Measurements from ENCODE around the gene NHLRC2. TPM values are rescaled to one million over a fixed set of nuclear protein-coding genes. Genes with fewer than 3 reads are reported as not detected.

The NHLRC2 gene
- total RNA-seq, 1 experiment from 2014 or later = 56.3 TPM

- ATAC-seq (no peak), DNase-seq (ENCODE audit: low read depth, low spot score) (no peak)
- ChIA-PET CTCF (no interaction called here), POLR2A (no interaction called here), RAD21 (ENCODE audit: low non-redundant PET in 1 of 2, low total read pairs in 2 of 2, uncharacterized antibody in 2 of 2, unreplicated experiment in 2 of 2) (no interaction called here)
- TF ChIP-seq TCF7L2 (IDR thresholded peaks at IDR 0.05; ENCODE audit: borderline replicate concordance, extremely low read depth, insufficient read depth, insufficient read length) (no peak), CTCF (IDR thresholded peaks at IDR 0.05 in 2 of 3, conservative IDR thresholded peaks at IDR 0.05 in 1 of 3; ENCODE audit: borderline replicate concordance in 1 of 3, insufficient read depth in 1 of 3, low read depth in 2 of 3, low read length in 2 of 3) (no peak), POLR2AphosphoS5 (IDR thresholded peaks at IDR 0.05; ENCODE audit: low read depth, low read length) (no peak), ELF1 (IDR thresholded peaks at IDR 0.05; ENCODE audit: borderline replicate concordance, low read depth) (no peak), YY1 (IDR thresholded peaks at IDR 0.05; ENCODE audit: extremely low read depth, insufficient replicate concordance, low read depth, low read length) (no peak), EZH2phosphoT487 (IDR thresholded peaks at IDR 0.05; ENCODE audit: borderline replicate concordance) (no peak), SRF (IDR thresholded peaks at IDR 0.05; ENCODE audit: low read depth) (no peak), ZNF274 (IDR thresholded peaks at IDR 0.05; ENCODE audit: low read depth, low read length) (no peak), ZBTB33 (IDR thresholded peaks at IDR 0.05; ENCODE audit: extremely low read depth, insufficient replicate concordance, low read length) (no peak), SP1 (IDR thresholded peaks at IDR 0.05; ENCODE audit: low read depth) (no peak), REST (IDR thresholded peaks at IDR 0.05; ENCODE audit: low read depth) (no peak), ATF3 (IDR thresholded peaks at IDR 0.05) (no peak), SIN3A (IDR thresholded peaks at IDR 0.05; ENCODE audit: low read depth) (no peak), FOSL1 (IDR thresholded peaks at IDR 0.05; ENCODE audit: low read depth) (no peak), RAD21 (IDR thresholded peaks at IDR 0.05; ENCODE audit: low read depth) (no peak), CEBPB (IDR thresholded peaks at IDR 0.05; ENCODE audit: low read depth) (no peak), CBX3 (IDR thresholded peaks at IDR 0.05; ENCODE audit: low read depth) (no peak), ZFX (IDR thresholded peaks at IDR 0.05) (no peak), EZH2 (IDR thresholded peaks at IDR 0.05) (no peak)
- no peaks in the 10 kb centered on the region for H3K9me3 ChIP-seq (ENCODE audit: control insufficient read depth in 1 of 2, insufficient read depth in 1 of 2, low read depth in 1 of 2, low read length in 2 of 2)
- H3K27me3 ChIP-seq (ENCODE audit: insufficient read depth, low read length) = no peaks in the 10 kb centered on the region
- H3K79me2 ChIP-seq (ENCODE audit: insufficient read depth, low read length) = no peaks in the 10 kb centered on the region; the same call in 1 of the 2 replicates
- intact Hi-C loops (cut with micrococcal nuclease) = no loop called here
- H3K4me3 ChIP-seq (replicated peaks in 1 of 2; ENCODE audit: low read depth in 1 of 2, low read length in 2 of 2) = no peak overlapping the region
- no TSS peak for BruUV-seq (replicated peaks)
- H2AFZ ChIP-seq (ENCODE audit: low read depth, low read length, poor library complexity, severe bottlenecking) = no peak overlapping the region
- H3K9ac ChIP-seq (ENCODE audit: low read length) = no peak overlapping the region
- no peaks in the 10 kb centered on the region for H3K9me2 ChIP-seq (ENCODE audit: insufficient read depth)
- no peaks in the 10 kb centered on the region for H3K4me1 ChIP-seq (ENCODE audit: control insufficient read depth in 1 of 2, insufficient read depth in 2 of 2, low read length in 2 of 2)
- peaks cover 3% of the 10 kb centered on the region; the same call in 1 of the 2 replicates for H4K20me1 ChIP-seq (ENCODE audit: insufficient read depth)
- H3K27ac ChIP-seq (ENCODE audit: low read depth, low read length) = no peak overlapping the region
- no peak overlapping the region for H3K4me2 ChIP-seq (ENCODE audit: low read length)
- H3K36me3 ChIP-seq (ENCODE audit: control insufficient read depth in 1 of 2, insufficient read depth in 2 of 2, low read length in 2 of 2) = peaks cover 7 to 9% of the 10 kb centered on the region in 2 experiments; a peak in 2 of 4 replicates
Observed at GRCh38 chr10:113889911-113890310, 35.5 kb downstream of the NHLRC2 start.

All from HCT116 (cell line).